Neural cell (in vitro differentiated cells): ENCODE data around the gene ZNF862. TPM values are rescaled to one million over a fixed set of nuclear protein-coding genes. Genes with fewer than 3 reads are reported as not detected.

ENCODE experiments used
- H2AFZ ChIP-seq: fragments of 200-600, 300-800 bp; sonication (generic), shearing (Covaris generic); 2 replicates; pipeline ENCODE4 v1.6.0; 2014; ENCODE audit warnings: low read depth, mild to moderate bottlenecking, antibody characterized with exemption, low read length, moderate library complexity
- H3F3A ChIP-seq: fragments of 200-600 bp; shearing (Covaris generic); 2 replicates; pipeline ENCODE4 v1.6.1; 2016; ENCODE audit warnings: mild to moderate bottlenecking, moderate library complexity, mixed read lengths, antibody characterized with exemption, low read length; ENCODE audit not compliant: insufficient read depth, poor library complexity, severe bottlenecking
- H3K27ac ChIP-seq: fragments of 200-600, 300-800 bp; sonication (generic), shearing (Covaris generic); 2 replicates; pipeline ENCODE4 v1.5.1; 2014; ENCODE audit warnings: mild to moderate bottlenecking, low read length, moderate library complexity
- H3K27me3 ChIP-seq: fragments of 300-800, 200-600 bp; sonication (generic), shearing (Covaris generic); 2 replicates; pipeline ENCODE4 v1.6.0; 2014; ENCODE audit warnings: mild to moderate bottlenecking, low read depth, low read length, moderate library complexity; ENCODE audit not compliant: insufficient read depth
- H3K36me3 ChIP-seq: fragments of 300-800, 200-600 bp; sonication (generic), shearing (Covaris generic); 2 replicates; pipeline ENCODE4 v1.5.1; 2014; ENCODE audit warnings: mild to moderate bottlenecking, antibody characterized with exemption, low read length, moderate library complexity; ENCODE audit not compliant: insufficient read depth
- H3K4me2 ChIP-seq: fragments of 300-800, 200-600 bp; sonication (generic), shearing (Covaris generic); 2 replicates; pipeline ENCODE4 v1.6.0; 2014; ENCODE audit warnings: mild to moderate bottlenecking, low read length
- H3K4me3 ChIP-seq: fragments of 300-800, 200-600 bp; sonication (generic), shearing (Covaris generic); 2 replicates; pipeline ENCODE4 v1.5.1; 2014; ENCODE audit warnings: mild to moderate bottlenecking, low read length, moderate library complexity
- H3K79me2 ChIP-seq: fragments of 200-600 bp; shearing (Covaris generic); replicated peaks from 2 replicates; pipeline ENCODE4 v1.6.0; 2014; ENCODE audit warnings: mild to moderate bottlenecking, low read length, moderate library complexity; ENCODE audit not compliant: insufficient read depth
- H3K9ac ChIP-seq: fragments of 300-800, 200-600 bp; sonication (generic), shearing (Covaris generic); 2 replicates; pipeline ENCODE4 v1.6.1; 2016; ENCODE audit warnings: mild to moderate bottlenecking, low read length, mixed read lengths
- H3K9me2 ChIP-seq: fragments of 200-600 bp; shearing (Covaris generic); 2 replicates; pipeline ENCODE4 v1.6.1; 2016; ENCODE audit warnings: mild to moderate bottlenecking, low read length, mixed read lengths; ENCODE audit not compliant: insufficient read depth
- H3K9me3 ChIP-seq: fragments of 200-600, 300-800 bp; sonication (generic), shearing (Covaris generic); 2 replicates; pipeline ENCODE4 v1.6.1; 2016; ENCODE audit warnings: mild to moderate bottlenecking, mixed run types, low read length, moderate library complexity, mixed read lengths
- H4K20me1 ChIP-seq: fragments of 200-600 bp; shearing (Covaris generic); 2 replicates; pipeline ENCODE4 v1.6.1; 2016; ENCODE audit warnings: mild to moderate bottlenecking, mixed run types; ENCODE audit not compliant: insufficient read depth
- EP300 ChIP-seq: fragments of 450-650 bp; conservative IDR thresholded peaks from 2 replicates; pipeline ENCODE4 v1.6.1; 2014; ENCODE audit warnings: antibody characterized with exemption, mild to moderate bottlenecking, moderate library complexity; ENCODE audit not compliant: poor library complexity, severe bottlenecking
- EZH2 ChIP-seq: fragments of 200-600, 300-800 bp; shearing (Covaris generic), sonication (generic); IDR thresholded peaks from 2 replicates; pipeline ENCODE4 v1.6.1; 2014; ENCODE audit warnings: antibody characterized with exemption, low read length, borderline replicate concordance, mild to moderate bottlenecking; ENCODE audit not compliant: insufficient read depth, poor library complexity, severe bottlenecking
- MXI1 ChIP-seq: fragments of 450-650 bp; conservative IDR thresholded peaks from 2 replicates; pipeline ENCODE4 v1.6.1; 2014; ENCODE audit warnings: antibody characterized with exemption, mild to moderate bottlenecking; ENCODE audit not compliant: poor library complexity, severe bottlenecking
- POLR2AphosphoS5 ChIP-seq: IDR thresholded peaks from 2 replicates; pipeline ENCODE4 v1.6.1; 2012
- RAD21 ChIP-seq: fragments of 450-650 bp; conservative IDR thresholded peaks from 2 replicates; pipeline ENCODE4 v1.6.1; 2014; ENCODE audit warnings: antibody characterized with exemption, mild to moderate bottlenecking, moderate library complexity
- TAF1 ChIP-seq: IDR thresholded peaks from 2 replicates; pipeline ENCODE4 v1.6.1; 2012; ENCODE audit warnings: low read depth
- polyA plus RNA-seq: library from polyadenylated mRNA; depleted of rRNA; stranded (reverse); fragments of >200 nt; gene quantifications from 2 replicates; pipeline ENCODE4 v1.2.3, GENCODE V29; 2014
- TF ChIP-seq, protein P1 (sequence below): IDR thresholded peaks from 2 replicates; pipeline ENCODE4 v1.6.1; 2012; ENCODE audit warnings: borderline replicate concordance
- TF ChIP-seq, protein P2 (sequence below): fragments of 450-650 bp; IDR thresholded peaks from 2 replicates; pipeline ENCODE4 v1.5.1; 2014; ENCODE audit warnings: antibody characterized with exemption, mild to moderate bottlenecking, moderate library complexity; ENCODE audit not compliant: poor library complexity, severe bottlenecking

ZNF862 gene
- polyA plus RNA-seq, 1 donor from 2014 or later, result 19.0 TPM

- no peaks in the 10 kb centered on the region for H3K9me2 ChIP-seq
- H2AFZ ChIP-seq, result no peak overlapping the region
Observed at GRCh38 chr7:149819141-149819960, 18.8 kb upstream of the ZNF862 start.

DNA sequence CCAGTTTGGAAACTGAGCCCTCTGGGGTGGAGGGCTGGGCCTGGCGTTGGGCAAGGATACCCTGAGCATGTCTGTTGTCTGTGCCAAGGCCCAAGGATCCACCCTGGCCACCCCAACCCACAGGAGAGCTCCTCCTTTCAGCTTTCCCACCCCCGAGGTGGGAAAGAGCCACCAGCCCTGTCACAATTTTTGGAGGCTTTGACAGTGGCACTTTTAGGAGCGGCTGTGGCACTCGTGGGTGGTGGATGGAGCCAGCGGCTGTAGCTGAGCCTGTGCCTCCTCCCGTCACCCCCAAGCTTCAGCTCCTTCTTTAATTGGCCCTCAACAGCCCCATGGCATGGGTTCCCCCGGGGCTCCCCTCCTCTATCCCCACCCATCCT lies 18.2 kb upstream of the ZNF862 start:
- Histone ChIP-seq H3K9ac (no peak overlapping the region), H3K27me3 (no peaks in the 10 kb centered on the region), H3K4me2 (no peak overlapping the region), H3K4me3 (no peak overlapping the region), H3K27ac (no peak overlapping the region), H3K9me2 (no peaks in the 10 kb centered on the region), H3K36me3 (no peaks in the 10 kb centered on the region), H4K20me1 (no peaks in the 10 kb centered on the region), H3K79me2 (no peaks in the 10 kb centered on the region), H2AFZ (no peak overlapping the region), H3K9me3 (no peaks in the 10 kb centered on the region), H3F3A (no peaks in the 10 kb centered on the region)
- TF ChIP-seq, protein P1, sequence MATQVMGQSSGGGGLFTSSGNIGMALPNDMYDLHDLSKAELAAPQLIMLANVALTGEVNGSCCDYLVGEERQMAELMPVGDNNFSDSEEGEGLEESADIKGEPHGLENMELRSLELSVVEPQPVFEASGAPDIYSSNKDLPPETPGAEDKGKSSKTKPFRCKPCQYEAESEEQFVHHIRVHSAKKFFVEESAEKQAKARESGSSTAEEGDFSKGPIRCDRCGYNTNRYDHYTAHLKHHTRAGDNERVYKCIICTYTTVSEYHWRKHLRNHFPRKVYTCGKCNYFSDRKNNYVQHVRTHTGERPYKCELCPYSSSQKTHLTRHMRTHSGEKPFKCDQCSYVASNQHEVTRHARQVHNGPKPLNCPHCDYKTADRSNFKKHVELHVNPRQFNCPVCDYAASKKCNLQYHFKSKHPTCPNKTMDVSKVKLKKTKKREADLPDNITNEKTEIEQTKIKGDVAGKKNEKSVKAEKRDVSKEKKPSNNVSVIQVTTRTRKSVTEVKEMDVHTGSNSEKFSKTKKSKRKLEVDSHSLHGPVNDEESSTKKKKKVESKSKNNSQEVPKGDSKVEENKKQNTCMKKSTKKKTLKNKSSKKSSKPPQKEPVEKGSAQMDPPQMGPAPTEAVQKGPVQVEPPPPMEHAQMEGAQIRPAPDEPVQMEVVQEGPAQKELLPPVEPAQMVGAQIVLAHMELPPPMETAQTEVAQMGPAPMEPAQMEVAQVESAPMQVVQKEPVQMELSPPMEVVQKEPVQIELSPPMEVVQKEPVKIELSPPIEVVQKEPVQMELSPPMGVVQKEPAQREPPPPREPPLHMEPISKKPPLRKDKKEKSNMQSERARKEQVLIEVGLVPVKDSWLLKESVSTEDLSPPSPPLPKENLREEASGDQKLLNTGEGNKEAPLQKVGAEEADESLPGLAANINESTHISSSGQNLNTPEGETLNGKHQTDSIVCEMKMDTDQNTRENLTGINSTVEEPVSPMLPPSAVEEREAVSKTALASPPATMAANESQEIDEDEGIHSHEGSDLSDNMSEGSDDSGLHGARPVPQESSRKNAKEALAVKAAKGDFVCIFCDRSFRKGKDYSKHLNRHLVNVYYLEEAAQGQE, result no peak
- TF ChIP-seq RAD21 (no peak), MXI1 (no peak), EZH2 (no peak), EP300 (no peak)
- TF ChIP-seq, protein P2, sequence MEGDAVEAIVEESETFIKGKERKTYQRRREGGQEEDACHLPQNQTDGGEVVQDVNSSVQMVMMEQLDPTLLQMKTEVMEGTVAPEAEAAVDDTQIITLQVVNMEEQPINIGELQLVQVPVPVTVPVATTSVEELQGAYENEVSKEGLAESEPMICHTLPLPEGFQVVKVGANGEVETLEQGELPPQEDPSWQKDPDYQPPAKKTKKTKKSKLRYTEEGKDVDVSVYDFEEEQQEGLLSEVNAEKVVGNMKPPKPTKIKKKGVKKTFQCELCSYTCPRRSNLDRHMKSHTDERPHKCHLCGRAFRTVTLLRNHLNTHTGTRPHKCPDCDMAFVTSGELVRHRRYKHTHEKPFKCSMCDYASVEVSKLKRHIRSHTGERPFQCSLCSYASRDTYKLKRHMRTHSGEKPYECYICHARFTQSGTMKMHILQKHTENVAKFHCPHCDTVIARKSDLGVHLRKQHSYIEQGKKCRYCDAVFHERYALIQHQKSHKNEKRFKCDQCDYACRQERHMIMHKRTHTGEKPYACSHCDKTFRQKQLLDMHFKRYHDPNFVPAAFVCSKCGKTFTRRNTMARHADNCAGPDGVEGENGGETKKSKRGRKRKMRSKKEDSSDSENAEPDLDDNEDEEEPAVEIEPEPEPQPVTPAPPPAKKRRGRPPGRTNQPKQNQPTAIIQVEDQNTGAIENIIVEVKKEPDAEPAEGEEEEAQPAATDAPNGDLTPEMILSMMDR, result no peak

More at GRCh38 chr7:149819141-149819960, 18.8 kb upstream of the ZNF862 start:
- Histone ChIP-seq H3K27ac (no peak overlapping the region), H3K79me2 (no peaks in the 10 kb centered on the region), H3F3A (no peaks in the 10 kb centered on the region), H3K27me3 (no peaks in the 10 kb centered on the region), H3K4me2 (no peak overlapping the region), H4K20me1 (no peaks in the 10 kb centered on the region), H3K36me3 (no peaks in the 10 kb centered on the region), H3K9ac (no peak overlapping the region), H3K4me3 (no peak overlapping the region), H3K9me3 (no peaks in the 10 kb centered on the region)
- TF ChIP-seq EP300 (no peak), EZH2 (no peak), POLR2AphosphoS5 (no peak), TAF1 (no peak)
- TF ChIP-seq, protein P1, result no peak
- TF ChIP-seq, protein P2, result no peak
